Naive thymus-derived CD8-positive, alpha-beta T cell (primary cell): ENCODE results near the gene PRSS50. TPM values are rescaled to one million over a fixed set of nuclear protein-coding genes. Genes with fewer than 3 reads are reported as not detected.
"Not testable (repeated sequence)": the region's sequence is repeated elsewhere in the genome, so short reads cannot be mapped to it uniquely, and the experiment has no call there.

Experiments used
- ATAC-seq, 2 donors: fragments of 150-1000 bp; cut with Tn5 transposase in 1 of 2; sonication (Bioruptor Pico), chemical (Tn5 transposase) in 1 of 2; 1 replicate in 1 of 2; 2 replicates in 1 of 2; pipeline ENCODE4 v1.10.0; 2021; ENCODE audit warnings: mild to moderate bottlenecking in 2 of 2, moderate library complexity in 2 of 2
- POLR2A ChIA-PET: fragments of 350-600 bp; sonication (Branson Sonifier 250); formaldehyde crosslinking; loops from one replicate; lab custom pipeline; 2021; ENCODE audit warnings: antibody characterized with exemption; lab: Charles Lee
- DNase-seq, 10 donors: peaks; one replicate each; pipeline versions ENCODE4 v3.0.0 to v3.0.0-alpha.2; 2020 to 2022
- H3K27ac Mint-ChIP-seq, 10 donors: one replicate each; pipeline ENCODE4 v1.8.0; 2020 to 2022; ENCODE audit warnings: mild to moderate bottlenecking in 10 of 10, mixed read lengths in 10 of 10, moderate library complexity in 4 of 10, inconsistent platforms in 1 of 10
- H3K27me3 Mint-ChIP-seq, 5 donors: one replicate each; pipeline ENCODE4 v1.8.0; 2021 to 2022; ENCODE audit warnings: mixed read lengths in 5 of 5
- H3K36me3 Mint-ChIP-seq, 3 donors: one replicate each; pipeline ENCODE4 v1.8.0; 2020 to 2022; ENCODE audit warnings: mixed read lengths in 3 of 3, mild to moderate bottlenecking in 2 of 3, inconsistent platforms in 1 of 3
- H3K4me1 Mint-ChIP-seq, 4 donors: one replicate each; pipeline ENCODE4 v1.8.0; 2021 to 2022; ENCODE audit warnings: mixed read lengths in 4 of 4
- H3K4me3 Mint-ChIP-seq, 10 donors: one replicate each; pipeline ENCODE4 v1.8.0; 2020 to 2022; ENCODE audit warnings: mild to moderate bottlenecking in 10 of 10, mixed read lengths in 10 of 10, moderate library complexity in 6 of 10, inconsistent platforms in 1 of 10
- H3K9me3 Mint-ChIP-seq, 9 donors: one replicate each; pipeline ENCODE4 v1.8.0; 2020 to 2022; ENCODE audit warnings: mixed read lengths in 9 of 9, mild to moderate bottlenecking in 3 of 9, inconsistent platforms in 1 of 9, moderate library complexity in 1 of 9
- polyA plus RNA-seq, 3 donors: library from polyadenylated mRNA; unstranded; fragments of 300-500 nt; fragmentation: Illumina TruSeq; gene quantifications; one replicate each; pipeline ENCODE4 v1.2.3, GENCODE V29; 2021
- total RNA-seq, 8 experiments: library from RNA in 2 of 8; stranded (reverse) in 2 of 8; gene quantifications; one replicate each; pipeline ENCODE4 v1.2.3 and lab custom pipeline; 2021 to 2026

PRSS50 gene
- total and polyA plus RNA-seq, 5 experiments from 2014 or later, result 0.05 TPM; not detected in 4

- no peak overlapping the region for H3K4me3 Mint-ChIP-seq
- ATAC-seq (no peak), DNase-seq (no peak)
- H3K9me3 Mint-ChIP-seq, result no peaks in the 10 kb centered on the region
- peaks cover 0 to 4% (median 0%) of the 10 kb centered on the region in 3 donors for H3K36me3 Mint-ChIP-seq
- H3K27me3 Mint-ChIP-seq, result no peaks in the 10 kb centered on the region
- H3K4me1 Mint-ChIP-seq, result peaks cover 0 to 4% (median 0%) of the 10 kb centered on the region in 4 donors
- peak overlapping the region in 3 of 10 donors; percentile 46 to 73 (median 68) for H3K27ac Mint-ChIP-seq
- POLR2A ChIA-PET, result no interaction called here
Measured at GRCh38 chr3:46711305-46711704, 6.4 kb downstream of the PRSS50 start.

- POLR2A ChIA-PET, result no interaction called here
- H3K27ac Mint-ChIP-seq, result peak overlapping the region in 4 of 10 donors; percentile 46 to 73 (median 62)
- H3K9me3 Mint-ChIP-seq, result no peaks in the 10 kb centered on the region
- H3K4me3 Mint-ChIP-seq, result no peak overlapping the region
- ATAC-seq (no peak), DNase-seq (no peak)
- no peaks in the 10 kb centered on the region for H3K27me3 Mint-ChIP-seq
- H3K36me3 Mint-ChIP-seq, result peaks cover 0 to 4% (median 0%) of the 10 kb centered on the region in 3 donors
- peaks cover 0 to 4% (median 0%) of the 10 kb centered on the region in 4 donors for H3K4me1 Mint-ChIP-seq
Measured at GRCh38 chr3:46710671-46711295, 6.9 kb downstream of the PRSS50 start.

GRCh38 chr3:46710229-46710628, 7.4 kb downstream of the PRSS50 start:
- DNase-seq (no peak), ATAC-seq (no peak)
- POLR2A ChIA-PET, result no interaction called here
- Mint-ChIP-seq H3K27ac (peak overlapping the region in 1 of 10 donors; percentile 55), H3K27me3 (no peaks in the 10 kb centered on the region), H3K4me3 (no peak overlapping the region), H3K36me3 (peaks cover 0 to 4% (median 0%) of the 10 kb centered on the region in 3 donors), H3K4me1 (peaks cover 0 to 4% (median 0%) of the 10 kb centered on the region in 4 donors), H3K9me3 (no peaks in the 10 kb centered on the region)

DNA sequence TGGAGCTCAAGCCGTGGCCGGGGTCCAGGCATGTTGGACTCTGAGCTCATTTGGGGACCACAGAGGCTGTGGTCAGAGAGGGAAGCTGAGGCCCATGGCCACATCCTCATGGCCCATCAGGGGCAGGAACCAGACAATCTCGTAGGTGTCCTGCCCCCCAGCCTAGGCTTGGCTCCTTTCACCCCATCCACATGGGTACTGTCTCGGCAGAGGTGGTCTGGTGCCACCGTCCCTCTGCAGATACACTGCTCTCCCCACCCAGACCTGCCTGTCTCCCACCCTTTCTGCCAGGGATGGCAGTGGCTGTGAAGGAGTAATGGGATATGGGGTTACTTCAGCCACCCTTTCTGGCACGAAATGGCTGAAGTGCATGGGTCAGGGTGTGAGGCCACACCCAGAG, 7.9 kb downstream of the PRSS50 start:
- no peaks in the 10 kb centered on the region for H3K27me3 Mint-ChIP-seq
- no peak overlapping the region for H3K4me3 Mint-ChIP-seq
- no peaks in the 10 kb centered on the region for H3K9me3 Mint-ChIP-seq
- H3K36me3 Mint-ChIP-seq, result peaks cover 0 to 4% (median 0%) of the 10 kb centered on the region in 3 donors
- POLR2A ChIA-PET, result no interaction called here
- no peak for ATAC-seq
- no peak overlapping the region for H3K27ac Mint-ChIP-seq
- H3K4me1 Mint-ChIP-seq, result peaks cover 0 to 4% (median 0%) of the 10 kb centered on the region in 4 donors
- DNase-seq, result no peak

DNA sequence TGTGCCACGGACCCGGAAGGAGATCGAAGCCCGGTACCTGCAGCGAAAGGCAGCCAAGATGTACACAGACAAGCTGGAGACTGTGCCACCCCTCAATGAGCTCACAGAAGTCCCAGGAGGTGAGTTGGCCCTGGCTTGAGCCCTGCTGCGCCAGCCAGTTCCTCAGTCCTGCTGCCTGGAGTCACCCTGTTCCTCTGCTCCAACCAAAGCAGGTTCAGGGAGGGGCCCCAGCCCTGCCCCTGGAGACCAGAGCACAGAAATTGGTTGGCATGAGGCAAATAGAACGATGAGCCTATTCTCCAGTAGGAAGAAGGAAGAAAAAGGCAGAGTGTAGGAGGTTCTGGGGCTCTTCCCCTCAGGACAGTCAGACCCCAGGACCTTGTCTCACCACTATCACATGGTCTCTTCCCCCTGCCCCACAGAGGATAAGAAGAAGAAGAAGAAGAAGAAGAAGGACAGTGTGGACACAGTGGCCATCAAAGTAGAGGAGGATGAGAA, 8.5 kb downstream of the PRSS50 start:
- H3K9me3 Mint-ChIP-seq, result no peaks in the 10 kb centered on the region
- H3K27ac Mint-ChIP-seq, result no peak overlapping the region
- DNase-seq (no peak), ATAC-seq (no peak)
- POLR2A ChIA-PET, result no interaction called here
- H3K27me3 Mint-ChIP-seq, result no peaks in the 10 kb centered on the region
- H3K4me1 Mint-ChIP-seq, result peaks cover 0 to 4% (median 0%) of the 10 kb centered on the region in 4 donors
- no peak overlapping the region for H3K4me3 Mint-ChIP-seq
- H3K36me3 Mint-ChIP-seq, result peaks cover 0 to 4% (median 0%) of the 10 kb centered on the region in 3 donors

DNA sequence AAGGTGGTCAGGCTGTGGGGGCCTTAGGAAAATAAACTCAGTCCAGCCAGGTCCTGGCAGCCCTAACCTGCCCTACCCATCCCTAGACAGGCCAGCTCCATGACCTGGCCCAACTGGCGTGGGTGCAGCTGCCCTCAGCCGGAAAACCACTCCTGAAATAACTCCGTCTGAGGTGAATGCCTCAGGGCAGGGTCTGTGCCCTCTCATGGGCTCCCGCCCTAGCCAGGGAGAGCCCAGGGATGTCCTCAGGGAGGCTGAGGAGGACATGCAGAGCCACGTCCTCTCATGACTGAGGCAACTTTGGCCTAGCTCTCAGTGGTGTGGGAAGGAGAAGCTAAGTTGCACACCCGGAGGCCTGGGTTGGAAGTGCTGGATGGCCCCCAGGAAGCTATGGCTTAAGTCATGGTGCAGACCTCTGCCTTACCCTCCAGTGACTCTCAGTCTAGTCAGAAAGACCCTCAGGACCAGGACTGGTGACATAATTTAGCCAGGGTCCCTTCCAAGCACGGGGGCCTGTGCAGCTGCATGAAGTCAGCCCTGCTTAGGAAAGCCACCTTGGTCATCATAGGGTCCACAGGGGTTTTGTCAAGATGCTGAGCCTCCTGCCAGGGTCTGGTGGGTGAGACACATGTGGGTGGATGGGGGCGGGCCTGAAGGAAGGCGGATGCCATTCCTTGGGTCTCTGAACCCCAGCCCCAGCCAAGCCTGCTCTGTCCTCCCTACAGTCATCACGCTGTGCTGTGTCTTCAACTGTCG, 9.1 kb downstream of the PRSS50 start:
- ATAC-seq (no peak), DNase-seq (no peak)
- H3K4me1 Mint-ChIP-seq, result peaks cover 0 to 4% (median 0%) of the 10 kb centered on the region in 4 donors
- POLR2A ChIA-PET, result no interaction called here
- no peak overlapping the region for H3K27ac Mint-ChIP-seq
- no peaks in the 10 kb centered on the region for H3K27me3 Mint-ChIP-seq
- no peak overlapping the region for H3K4me3 Mint-ChIP-seq
- H3K9me3 Mint-ChIP-seq, result no peaks in the 10 kb centered on the region
- peaks cover 0 to 4% (median 0%) of the 10 kb centered on the region in 3 donors for H3K36me3 Mint-ChIP-seq

DNA sequence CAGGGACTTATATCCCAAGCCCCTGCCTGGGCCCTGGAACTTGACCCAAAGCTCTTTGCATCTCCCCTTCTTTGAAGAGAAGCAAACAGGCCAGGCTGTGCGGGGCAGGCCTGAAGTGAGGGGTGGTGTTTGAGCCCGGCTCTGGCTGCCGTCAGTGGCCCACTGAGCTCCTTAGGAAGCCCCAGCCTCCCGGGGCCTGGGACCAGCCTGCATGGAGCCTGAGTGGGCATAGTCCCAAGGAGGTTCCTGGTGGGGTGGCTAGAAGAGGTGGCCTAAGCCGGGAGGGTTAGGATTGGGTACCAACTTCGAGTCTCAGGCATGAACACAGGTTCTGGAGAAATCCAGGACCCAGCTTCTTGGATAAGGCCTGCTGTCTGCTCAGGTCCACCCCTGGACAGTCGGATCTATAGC, 10.1 kb downstream of the PRSS50 start:
- Mint-ChIP-seq H3K27me3 (no peaks in the 10 kb centered on the region), H3K4me1 (no peaks in the 10 kb centered on the region), H3K4me3 (no peak overlapping the region), H3K27ac (no peak overlapping the region), H3K36me3 (peaks cover 0 to 4% (median 0%) of the 10 kb centered on the region in 3 donors), H3K9me3 (no peaks in the 10 kb centered on the region)
- POLR2A ChIA-PET, result interaction anchor here (0.6 kb wide), 1 partner anchor 852 kb away, joined by 4 read pairs; no protein-coding TSS in a partner anchor
- ATAC-seq (no peak), DNase-seq (no peak)

- Mint-ChIP-seq H3K9me3 (no peaks in the 10 kb centered on the region), H3K27ac (no peak overlapping the region), H3K36me3 (peaks cover 0 to 4% (median 0%) of the 10 kb centered on the region in 3 donors), H3K4me3 (no peak overlapping the region), H3K27me3 (peaks cover 0 to 6% (median 3%) of the 10 kb centered on the region in 5 donors), H3K4me1 (peaks cover 0 to 5% (median under 1%) of the 10 kb centered on the region in 4 donors)
- POLR2A ChIA-PET, result interaction anchor here (0.6 kb wide), 1 partner anchor 853 kb away, joined by 4 read pairs; no protein-coding TSS in a partner anchor
- no peak for ATAC-seq
- DNase-seq, result peak in 1 of 10 donors; percentile 37
Measured at GRCh38 chr3:46706771-46707582, 10.7 kb downstream of the PRSS50 start.

DNA sequence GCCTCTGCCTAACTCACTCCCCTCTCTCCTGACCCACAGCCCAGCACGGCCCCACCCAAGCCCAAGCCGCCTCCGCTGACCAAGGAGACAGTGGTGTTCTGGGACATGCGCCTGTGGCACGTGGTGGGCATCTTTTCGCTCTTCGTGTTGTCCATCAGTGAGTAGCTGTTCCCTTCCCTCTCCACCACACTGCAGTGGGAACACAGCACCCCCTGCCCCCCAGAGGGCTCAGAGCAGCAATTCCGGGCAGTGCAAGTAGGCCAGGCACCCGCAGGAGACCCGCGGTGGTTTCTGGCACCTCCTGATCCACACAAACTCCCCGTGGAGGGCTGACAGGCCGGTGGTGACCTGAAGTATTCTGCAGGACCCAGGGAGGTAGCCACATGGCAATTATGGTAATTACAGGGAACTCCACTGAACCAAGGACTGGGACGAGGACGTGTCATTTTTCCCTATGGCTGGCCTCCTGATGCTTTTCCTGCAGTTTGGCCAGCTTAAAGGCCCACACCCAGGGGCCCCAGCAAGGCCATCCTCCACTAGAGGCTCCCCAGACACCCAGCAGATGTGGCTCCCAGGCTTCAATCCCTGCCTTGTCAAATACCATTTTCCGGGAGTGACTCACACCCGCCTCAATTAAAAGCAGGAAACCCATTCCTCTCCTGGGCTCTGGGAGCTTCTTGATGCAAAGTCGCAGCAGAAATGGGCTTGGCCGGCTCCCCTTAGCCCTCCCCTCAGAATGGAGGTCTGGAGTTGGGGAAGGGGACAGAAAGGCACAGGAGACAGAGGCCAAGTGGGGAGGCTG, 11.7 kb downstream of the PRSS50 start:
- Mint-ChIP-seq H3K4me3 (no peak overlapping the region), H3K36me3 (peaks cover 0 to 4% (median 0%) of the 10 kb centered on the region in 3 donors), H3K27me3 (peaks cover 0 to 12% (median 7%) of the 10 kb centered on the region in 5 donors), H3K27ac (no peak overlapping the region), H3K9me3 (no peaks in the 10 kb centered on the region), H3K4me1 (peaks cover 0 to 10% (median 4%) of the 10 kb centered on the region in 4 donors)
- ATAC-seq (no peak), DNase-seq (peak in 1 of 10 donors; percentile 54)
- POLR2A ChIA-PET, result no interaction called here

GRCh38 chr3:46705022-46705530, 12.6 kb downstream of the PRSS50 start:
- DNase-seq (peak; percentile 43 to 81 (median 62)), ATAC-seq (peak; percentile 85 to 90)
- Mint-ChIP-seq H3K27ac (no peak overlapping the region), H3K4me1 (peaks cover 0 to 10% (median 4%) of the 10 kb centered on the region in 4 donors), H3K4me3 (no peak overlapping the region), H3K36me3 (peaks cover 0 to 4% (median 0%) of the 10 kb centered on the region in 3 donors), H3K27me3 (peaks cover 0 to 12% (median 7%) of the 10 kb centered on the region in 5 donors), H3K9me3 (no peaks in the 10 kb centered on the region)
- POLR2A ChIA-PET, result no interaction called here

DNA sequence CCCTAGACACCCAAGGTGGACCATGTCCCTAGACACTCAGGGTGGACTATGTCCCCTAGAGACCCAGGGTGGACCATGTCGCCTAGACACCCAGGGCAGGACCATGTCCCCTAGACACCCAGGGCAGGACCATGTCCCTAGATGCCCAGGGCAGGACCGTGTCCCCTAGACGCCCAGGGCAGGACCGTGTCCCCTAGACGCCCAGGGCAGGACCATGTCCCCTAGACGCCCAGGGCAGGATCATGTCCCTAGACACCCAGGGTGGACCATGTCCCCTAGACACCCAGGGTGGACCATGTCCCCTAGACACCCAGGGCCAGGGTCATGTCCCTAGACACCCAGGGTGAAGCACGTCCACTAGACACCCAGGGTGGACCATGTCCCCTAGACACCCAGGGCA, 13.3 kb downstream of the PRSS50 start:
- DNase-seq, result peak in 1 of 10 donors; percentile 40
- H3K36me3 Mint-ChIP-seq, H3K27ac Mint-ChIP-seq, H3K9me3 Mint-ChIP-seq, POLR2A ChIA-PET, H3K4me3 Mint-ChIP-seq, ATAC-seq: not testable (repeated sequence)
- peaks cover 0 to 12% (median 7%) of the 10 kb centered on the region in 5 donors for H3K27me3 Mint-ChIP-seq
- H3K4me1 Mint-ChIP-seq, result peaks cover 0 to 13% (median 4%) of the 10 kb centered on the region in 4 donors
